Suprapubic skin (tissue), 3 donors: Measurements from ENCODE around the gene CUL2.
"Not testable (repeated sequence)": the region's sequence is repeated elsewhere in the genome, so short reads cannot be mapped to it uniquely, and the experiment has no call there.

ENCODE experiments used
- CTCF ChIP-seq, 2 donors: fragments of 200-600 bp in 1 of 2; fragments of 450-650 bp in 1 of 2; sonication (generic) in 1 of 2; IDR thresholded peaks; one replicate each; pipeline ENCODE4 v1.5.1; 2016 to 2019; ENCODE audit warnings: antibody characterized with exemption in 2 of 2, mild to moderate bottlenecking in 1 of 2, moderate library complexity in 1 of 2
- POLR2AphosphoS5 ChIP-seq, 3 donors: sonication (generic); formaldehyde crosslinking; IDR thresholded peaks; one replicate each; pipeline ENCODE4 v1.6.1; 2017; ENCODE audit warnings: antibody characterized with exemption in 3 of 3

DNA sequence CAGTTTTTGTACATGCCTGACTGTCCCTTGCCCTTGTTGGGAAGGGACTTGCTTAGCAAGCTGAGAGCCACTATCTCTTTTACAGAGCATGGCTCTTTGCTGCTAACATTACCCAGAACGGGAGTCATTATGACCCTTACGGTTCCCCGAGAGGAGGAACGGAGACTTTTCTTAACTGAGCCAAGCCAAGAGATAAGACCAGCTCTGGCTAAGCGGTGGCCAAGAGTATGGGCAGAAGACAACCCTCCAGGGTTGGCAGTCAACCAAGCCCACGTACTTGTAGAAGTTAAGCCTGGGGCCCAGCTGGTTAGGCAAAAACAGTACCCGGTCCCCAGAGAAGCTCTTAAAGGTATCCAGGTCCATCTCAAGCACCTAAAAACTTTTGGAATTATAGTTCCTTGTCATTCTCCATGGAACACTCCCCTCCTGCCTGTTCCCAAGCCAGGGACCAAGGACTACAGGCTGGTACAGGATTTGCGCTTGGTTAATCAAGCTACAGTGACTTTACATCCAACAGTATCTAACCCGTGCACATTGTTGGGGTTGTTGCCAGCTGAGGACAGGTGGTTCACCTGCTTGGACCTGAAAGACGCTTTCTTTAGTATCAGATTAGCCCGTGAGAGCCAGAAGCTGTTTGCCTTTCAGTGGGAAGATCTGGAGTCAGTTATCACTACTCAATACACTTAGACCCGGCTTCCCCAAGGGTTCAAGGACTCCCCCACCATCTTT lies 118.4 kb downstream of the CUL2 start:
- TF ChIP-seq CTCF, POLR2AphosphoS5 (IDR thresholded peaks at IDR 0.05): not testable (repeated sequence)
